Non-pigmented ciliary epithelial cell (primary cell): ENCODE results near the gene TEX35.
"Not testable (repeated sequence)": the region's sequence is repeated elsewhere in the genome, so short reads cannot be mapped to it uniquely, and the experiment has no call there.

ENCODE experiments used
- DNase-seq: peaks from one replicate; pipeline ENCODE4 v3.0.0-alpha.2; 2010; ENCODE audit warnings: low read depth

TEX35 gene

GRCh38 chr1:178541829-178542553 lies 29.1 kb downstream of the TEX35 start:
- no peak for DNase-seq

GRCh38 chr1:178542554-178543289 lies 29.8 kb downstream of the TEX35 start:
- DNase-seq: no peak

GRCh38 chr1:178543290-178543607 lies 30.3 kb downstream of the TEX35 start:
- no peak for DNase-seq

- no peak for DNase-seq
Measured at GRCh38 chr1:178544531-178544930, 31.6 kb downstream of the TEX35 start.

GRCh38 chr1:178548108-178548507 lies 35.2 kb downstream of the TEX35 start:
- DNase-seq: no peak

GRCh38 chr1:178551307-178551706 lies 38.4 kb downstream of the TEX35 start:
- no peak for DNase-seq

GRCh38 chr1:178551940-178552339 lies 39.0 kb downstream of the TEX35 start:
- no peak for DNase-seq

- no peak for DNase-seq
Measured at GRCh38 chr1:178552856-178553255, 39.9 kb downstream of the TEX35 start.

GRCh38 chr1:178554351-178554750 lies 41.4 kb downstream of the TEX35 start:
- not testable (repeated sequence) for DNase-seq

GRCh38 chr1:178555613-178556012 lies 42.7 kb downstream of the TEX35 start:
- DNase-seq: not testable (repeated sequence)

GRCh38 chr1:178558816-178559215 lies 45.9 kb downstream of the TEX35 start:
- not testable (repeated sequence) for DNase-seq

- no peak for DNase-seq
Measured at GRCh38 chr1:178560871-178561376, 48.0 kb downstream of the TEX35 start.

- DNase-seq: no peak
Measured at GRCh38 chr1:178563099-178563820, 50.4 kb downstream of the TEX35 start.

GRCh38 chr1:178564086-178564782 lies 51.3 kb downstream of the TEX35 start:
- no peak for DNase-seq

GRCh38 chr1:178564783-178565180 lies 51.9 kb downstream of the TEX35 start:
- DNase-seq: no peak

- no peak for DNase-seq
Measured at GRCh38 chr1:178565586-178565985, 52.7 kb downstream of the TEX35 start.

- no peak for DNase-seq
Measured at GRCh38 chr1:178566187-178566586, 53.3 kb downstream of the TEX35 start.

- no peak for DNase-seq
Measured at GRCh38 chr1:178571807-178572206, 58.9 kb downstream of the TEX35 start.
